ENCODE data around the gene ARSI.

Gene ARSI

DNA sequence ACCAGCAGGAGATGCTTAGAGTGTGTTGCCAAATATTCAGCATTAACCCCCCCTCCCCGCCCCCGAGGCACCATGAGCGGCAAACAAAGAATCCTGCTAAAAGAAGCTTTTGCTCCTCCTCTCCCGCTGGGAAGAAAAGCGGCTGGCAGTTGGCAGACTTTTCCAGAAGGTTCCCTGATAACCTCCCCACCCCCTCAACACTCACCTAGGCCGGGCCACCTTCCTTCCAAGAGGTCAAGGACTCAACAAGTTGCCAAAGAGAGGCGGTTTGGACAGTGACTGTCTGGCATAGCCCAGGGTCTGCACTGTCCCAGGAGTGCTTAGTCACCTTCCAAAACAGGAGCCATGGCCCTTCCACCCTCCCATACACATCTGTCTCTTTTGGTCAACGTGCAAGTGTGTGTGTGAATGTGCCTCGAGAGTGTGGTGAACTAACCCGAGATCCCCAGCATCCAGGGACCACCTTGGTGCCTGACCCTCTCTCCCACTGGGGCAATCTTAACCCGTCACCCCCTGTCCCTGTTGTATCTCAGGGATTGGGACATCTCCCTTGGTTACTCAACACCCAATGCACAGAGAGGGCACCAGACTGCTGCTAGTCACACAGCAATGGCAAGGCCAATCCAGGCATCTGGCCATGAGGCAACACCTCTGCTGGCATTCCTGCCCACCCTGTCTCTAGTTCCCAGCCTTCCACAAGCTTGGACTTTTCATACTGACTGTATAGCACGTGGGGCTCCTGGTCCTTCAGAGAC, 32.0 kb downstream of the ARSI start:
- H3K9ac ChIP-seq (ENCODE audit: low read depth, low read length): 0 out of 2 replicates have a peak overlapping the region, but pooled peaks have one; percentile 12

DNA sequence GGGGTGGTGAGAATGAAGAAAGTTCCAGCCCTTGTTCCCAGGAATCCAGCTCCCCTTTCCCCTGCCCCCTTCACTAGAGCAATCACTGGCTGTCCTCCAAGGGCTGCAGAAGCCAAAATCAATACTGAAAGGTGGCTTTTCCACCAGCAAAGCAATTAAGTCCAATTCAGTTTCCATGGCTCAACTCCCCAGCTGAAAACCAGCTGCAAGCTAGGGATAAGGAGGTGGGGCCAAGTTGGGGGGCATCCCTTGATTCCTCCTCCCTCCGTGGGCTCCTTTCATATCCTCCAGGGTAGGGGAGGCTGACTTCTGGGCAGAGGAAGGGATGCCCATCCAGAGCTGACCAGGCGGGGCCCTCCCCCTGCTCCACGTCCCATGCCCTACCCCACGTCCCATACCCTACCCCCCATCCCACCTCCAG, 35.8 kb downstream of the ARSI start:
- H3K27ac ChIP-seq (ENCODE audit: low read length): no peak overlapping the region
- H3K9me3 ChIP-seq (ENCODE audit: insufficient read depth, low read depth, low read length): no peaks in the 10 kb centered on the region
- H3K9ac ChIP-seq (ENCODE audit: low read depth, low read length): no peak overlapping the region
- no peaks in the 10 kb centered on the region for H3K27me3 ChIP-seq (ENCODE audit: insufficient read depth, low read length)
- no peaks in the 10 kb centered on the region for H3K36me3 ChIP-seq (ENCODE audit: insufficient read depth, low read depth, low read length)
- peaks cover 9% of the 10 kb centered on the region; the same call in 1 of the 2 replicates for H3K4me1 ChIP-seq (ENCODE audit: insufficient read depth, low read length)
- H3K4me3 ChIP-seq (ENCODE audit: low read length): no peak overlapping the region

More for the DNA sequence above, 32.0 kb downstream of the ARSI start:
- H3K27me3 ChIP-seq (ENCODE audit: insufficient read depth, low read length): no peaks in the 10 kb centered on the region
- H3K27ac ChIP-seq (ENCODE audit: low read length): no peak overlapping the region
- no peaks in the 10 kb centered on the region for H3K36me3 ChIP-seq (ENCODE audit: insufficient read depth, low read depth, low read length)
- H3K4me1 ChIP-seq (ENCODE audit: insufficient read depth, low read length): peaks cover 9% of the 10 kb centered on the region; the same call in 1 of the 2 replicates
- H3K4me3 ChIP-seq (ENCODE audit: low read length): no peak overlapping the region
- H3K9me3 ChIP-seq (ENCODE audit: insufficient read depth, low read depth, low read length): no peaks in the 10 kb centered on the region

DNA sequence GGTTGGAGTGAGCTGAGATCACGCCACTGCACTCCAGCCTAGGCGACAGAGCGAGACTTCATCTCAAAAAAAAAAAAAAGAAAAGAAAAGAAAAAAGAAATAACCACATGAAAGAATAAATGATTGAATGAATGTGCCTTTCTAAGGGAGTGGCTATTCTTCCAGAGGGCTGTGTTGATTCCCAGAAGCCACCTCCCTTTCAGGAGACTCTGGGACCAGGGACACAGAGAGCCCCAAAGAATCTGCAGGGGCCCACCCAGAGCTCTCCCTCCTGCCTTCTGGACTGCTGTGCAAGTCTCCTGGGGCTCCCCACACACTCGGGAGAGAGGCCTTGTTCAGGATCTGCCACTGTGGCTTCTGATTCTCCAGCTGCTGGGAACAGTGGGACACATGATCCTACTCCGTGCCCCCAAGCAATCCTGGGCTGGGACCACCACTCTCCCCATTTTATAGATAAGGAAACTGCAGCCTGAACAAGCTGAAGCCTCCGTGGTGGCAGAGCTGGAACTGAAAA, 36.8 kb downstream of the ARSI start:
- Histone ChIP-seq H3K4me3 (ENCODE audit: low read length) (no peak overlapping the region), H3K36me3 (ENCODE audit: insufficient read depth, low read depth, low read length) (no peaks in the 10 kb centered on the region), H3K9ac (ENCODE audit: low read depth, low read length) (no peak overlapping the region), H3K27ac (ENCODE audit: low read length) (no peak overlapping the region), H3K27me3 (ENCODE audit: insufficient read depth, low read length) (no peaks in the 10 kb centered on the region), H3K9me3 (ENCODE audit: insufficient read depth, low read depth, low read length) (no peaks in the 10 kb centered on the region), H3K4me1 (ENCODE audit: insufficient read depth, low read length) (peaks cover 9% of the 10 kb centered on the region; the same call in 1 of the 2 replicates)

DNA sequence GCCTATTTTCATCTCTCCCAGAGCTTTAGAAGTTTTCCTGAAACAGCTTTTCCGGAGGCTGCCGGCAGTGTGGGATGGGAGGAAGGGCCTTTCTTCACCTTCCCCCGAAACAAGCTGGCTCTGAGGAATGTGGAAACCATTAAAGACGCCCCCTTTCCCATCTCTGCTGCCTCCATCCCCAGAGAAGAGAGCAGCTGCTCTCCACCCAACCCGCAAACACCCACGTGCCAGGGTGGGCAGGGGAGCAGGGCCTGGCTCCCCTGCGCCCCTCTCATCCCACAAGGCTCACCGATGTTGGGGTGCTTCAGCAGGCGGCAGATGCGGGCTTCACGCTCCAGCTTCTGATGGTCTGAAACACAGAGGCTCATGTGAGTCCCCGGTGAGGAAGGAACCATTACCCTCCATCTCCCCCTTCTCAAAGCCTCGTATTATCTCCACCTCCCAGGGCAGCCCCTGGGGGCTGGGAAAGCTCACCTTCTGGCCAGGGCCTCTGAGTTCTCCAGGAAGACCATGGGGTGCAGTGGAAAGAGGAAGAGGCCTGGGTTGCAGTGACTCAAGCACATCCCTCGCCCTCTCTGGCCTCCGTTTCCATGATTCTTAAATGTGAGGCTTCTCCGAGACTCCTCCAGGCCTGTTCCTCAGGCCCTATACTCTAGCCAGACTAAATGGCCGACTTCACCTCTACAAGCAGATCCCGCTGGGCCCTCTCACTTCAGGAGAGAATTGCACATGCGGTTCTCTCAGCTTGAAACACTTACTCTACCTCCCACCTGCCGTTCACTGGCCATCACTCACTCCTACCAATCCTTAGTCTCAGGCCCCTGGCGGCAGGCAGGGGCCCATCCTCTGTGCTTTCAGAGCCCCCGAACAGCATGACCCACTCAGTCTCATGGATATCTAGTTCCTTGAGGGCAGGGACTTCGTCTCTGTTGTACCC, 37.8 kb downstream of the ARSI start:
- no peak overlapping the region for H3K4me3 ChIP-seq (ENCODE audit: low read length)
- H3K4me1 ChIP-seq (ENCODE audit: insufficient read depth, low read length): peaks cover under 1% of the 10 kb centered on the region; the same call in 1 of the 2 replicates
- no peak overlapping the region for H3K9ac ChIP-seq (ENCODE audit: low read depth, low read length)
- no peaks in the 10 kb centered on the region for H3K27me3 ChIP-seq (ENCODE audit: insufficient read depth, low read length)
- no peak overlapping the region for H3K27ac ChIP-seq (ENCODE audit: low read length)
- no peaks in the 10 kb centered on the region for H3K9me3 ChIP-seq (ENCODE audit: insufficient read depth, low read depth, low read length)
- H3K36me3 ChIP-seq (ENCODE audit: insufficient read depth, low read depth, low read length): no peaks in the 10 kb centered on the region

DNA sequence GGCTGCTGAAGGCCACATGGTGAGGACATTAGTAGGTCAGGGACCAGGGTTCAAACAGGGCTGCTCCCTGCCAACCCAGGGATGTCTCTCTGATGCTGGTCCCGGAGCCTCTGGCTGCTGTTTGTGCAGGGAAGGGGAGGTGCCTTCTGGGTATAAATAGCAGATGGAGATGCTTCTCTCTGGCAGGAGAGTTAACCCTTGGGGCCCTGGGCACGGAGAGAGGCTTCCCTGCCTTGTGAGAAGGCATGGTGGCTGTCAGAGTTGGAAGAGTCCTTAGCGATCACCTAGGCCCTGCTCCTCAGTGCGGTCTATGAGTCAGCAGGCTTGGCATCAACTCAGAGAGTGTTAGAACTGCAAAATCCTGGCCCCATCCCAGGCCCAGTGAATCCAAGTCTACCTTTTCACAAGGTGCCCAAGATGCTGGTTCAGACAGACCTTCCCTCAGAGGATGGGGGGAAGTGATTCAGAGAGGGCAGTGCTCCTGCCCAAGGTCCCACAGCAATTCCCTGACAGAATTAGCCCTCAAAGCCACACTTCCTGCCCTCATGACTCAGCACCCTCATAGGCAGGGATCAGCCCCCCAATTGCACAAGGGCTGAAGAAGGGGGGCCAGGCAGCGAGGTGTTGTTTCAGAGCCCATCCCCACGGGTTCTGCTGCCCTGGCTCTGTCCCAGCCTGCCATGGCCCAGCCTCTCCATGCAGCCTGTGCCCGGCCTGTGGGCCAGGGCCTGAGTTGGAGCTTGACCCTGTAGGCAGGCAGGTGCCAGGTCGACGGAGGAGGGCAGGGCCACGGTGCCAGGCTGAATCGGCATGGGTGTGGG, 38.7 kb downstream of the ARSI start:
- Histone ChIP-seq H3K27me3 (ENCODE audit: insufficient read depth, low read length) (no peaks in the 10 kb centered on the region), H3K36me3 (ENCODE audit: insufficient read depth, low read depth, low read length) (no peaks in the 10 kb centered on the region), H3K9me3 (ENCODE audit: insufficient read depth, low read depth, low read length) (no peaks in the 10 kb centered on the region), H3K4me3 (ENCODE audit: low read length) (no peak overlapping the region), H3K4me1 (ENCODE audit: insufficient read depth, low read length) (no peaks in the 10 kb centered on the region), H3K27ac (ENCODE audit: low read length) (no peak overlapping the region), H3K9ac (ENCODE audit: low read depth, low read length) (no peak overlapping the region)

DNA sequence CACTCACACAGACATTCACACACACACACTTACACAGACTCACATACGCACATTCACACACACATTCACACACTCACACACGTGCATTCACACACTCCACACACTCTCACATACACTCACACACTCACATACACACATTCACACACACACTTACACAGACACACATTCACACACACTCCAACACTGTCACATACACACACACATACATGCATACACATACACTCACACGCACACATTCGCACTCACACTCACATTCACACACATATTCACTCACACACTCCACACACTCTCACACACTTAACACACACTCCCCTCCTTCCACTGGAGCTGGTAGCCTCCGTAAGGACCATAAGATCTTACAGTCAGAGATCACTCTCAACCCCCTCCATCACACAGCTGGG, 39.3 kb downstream of the ARSI start:
- Histone ChIP-seq H3K9me3 (ENCODE audit: insufficient read depth, low read depth, low read length) (no peaks in the 10 kb centered on the region), H3K4me1 (ENCODE audit: insufficient read depth, low read length) (no peaks in the 10 kb centered on the region), H3K4me3 (ENCODE audit: low read length) (no peak overlapping the region), H3K27me3 (ENCODE audit: insufficient read depth, low read length) (no peaks in the 10 kb centered on the region), H3K27ac (ENCODE audit: low read length) (no peak overlapping the region), H3K9ac (ENCODE audit: low read depth, low read length) (no peak overlapping the region), H3K36me3 (ENCODE audit: insufficient read depth, low read depth, low read length) (no peaks in the 10 kb centered on the region)

DNA sequence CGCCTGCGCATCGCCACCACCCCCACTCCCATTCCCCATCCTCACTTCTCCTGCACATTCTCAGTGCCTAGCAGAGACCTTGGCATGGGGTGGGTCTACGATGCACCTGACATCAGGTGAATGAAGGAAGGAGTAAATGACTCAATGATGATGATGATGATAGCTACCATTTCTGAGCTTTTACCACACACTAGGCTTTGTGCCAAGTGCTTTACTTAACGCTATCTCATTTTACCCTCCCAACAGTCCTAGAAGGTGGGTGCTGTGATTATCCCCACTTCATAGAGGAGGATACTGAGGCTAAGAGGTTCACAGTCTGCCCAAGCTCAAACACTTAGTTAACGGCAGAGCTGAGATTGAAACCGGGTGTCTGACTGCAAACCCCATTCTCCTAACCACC, 40.2 kb downstream of the ARSI start:
- no peaks in the 10 kb centered on the region for H3K36me3 ChIP-seq (ENCODE audit: insufficient read depth, low read depth, low read length)
- H3K27me3 ChIP-seq (ENCODE audit: insufficient read depth, low read length): no peaks in the 10 kb centered on the region
- H3K27ac ChIP-seq (ENCODE audit: low read length): no peak overlapping the region
- no peak overlapping the region for H3K4me3 ChIP-seq (ENCODE audit: low read length)
- H3K9ac ChIP-seq (ENCODE audit: low read depth, low read length): no peak overlapping the region
- H3K4me1 ChIP-seq (ENCODE audit: insufficient read depth, low read length): no peaks in the 10 kb centered on the region
- no peaks in the 10 kb centered on the region for H3K9me3 ChIP-seq (ENCODE audit: insufficient read depth, low read depth, low read length)

DNA sequence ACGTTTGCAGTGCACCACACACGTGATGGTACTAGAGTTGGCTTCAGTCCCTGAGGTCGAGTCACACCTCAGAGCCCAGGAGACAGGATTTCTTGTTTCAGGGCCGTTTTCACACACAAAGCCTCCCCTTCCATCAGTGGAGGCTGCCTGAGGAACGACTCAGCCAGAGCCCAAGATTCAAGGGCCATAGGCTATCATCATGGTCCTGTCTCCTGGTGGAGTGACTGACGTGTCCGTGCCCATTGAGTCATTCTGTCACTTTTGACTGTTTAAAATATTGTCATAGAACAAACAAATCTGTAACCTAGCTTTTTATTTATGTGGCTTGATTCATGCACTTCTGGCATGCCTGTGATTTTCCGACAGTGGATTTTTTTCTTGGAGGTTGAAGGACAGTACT, 41.5 kb downstream of the ARSI start:
- Histone ChIP-seq H3K4me1 (ENCODE audit: insufficient read depth, low read length) (no peaks in the 10 kb centered on the region), H3K9ac (ENCODE audit: low read depth, low read length) (no peak overlapping the region), H3K4me3 (ENCODE audit: low read length) (no peak overlapping the region), H3K27me3 (ENCODE audit: insufficient read depth, low read length) (no peaks in the 10 kb centered on the region), H3K27ac (ENCODE audit: low read length) (no peak overlapping the region), H3K36me3 (ENCODE audit: insufficient read depth, low read depth, low read length) (no peaks in the 10 kb centered on the region), H3K9me3 (ENCODE audit: insufficient read depth, low read depth, low read length) (no peaks in the 10 kb centered on the region)

DNA sequence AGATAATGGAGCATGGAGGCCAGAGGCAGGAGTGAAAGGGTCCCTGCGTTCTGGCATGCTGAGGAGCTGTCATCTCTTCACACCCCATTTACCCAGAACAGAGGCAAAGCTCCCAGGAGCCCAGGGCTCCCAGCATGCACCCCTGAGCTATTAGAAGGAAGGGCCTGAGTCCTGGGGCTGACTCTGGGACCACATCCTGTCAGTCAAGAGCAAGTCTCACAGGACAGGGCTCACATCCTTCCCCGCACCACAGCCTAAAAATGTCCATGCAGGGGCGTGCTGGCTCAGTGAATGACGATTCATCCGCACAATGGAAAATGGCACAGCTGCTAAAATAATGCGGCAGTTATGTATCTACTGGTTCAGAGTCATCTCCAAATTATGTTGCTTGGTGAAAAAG, 44.6 kb downstream of the ARSI start:
- 0 out of 2 replicates have a peak, but pooled peaks cover 4% of the 10 kb centered on the region for H3K4me1 ChIP-seq (ENCODE audit: insufficient read depth, low read length)
- no peaks in the 10 kb centered on the region for H3K27me3 ChIP-seq (ENCODE audit: insufficient read depth, low read length)
- H3K36me3 ChIP-seq (ENCODE audit: insufficient read depth, low read depth, low read length): no peaks in the 10 kb centered on the region
- H3K27ac ChIP-seq (ENCODE audit: low read length): no peak overlapping the region
- no peak overlapping the region for H3K9ac ChIP-seq (ENCODE audit: low read depth, low read length)
- no peaks in the 10 kb centered on the region for H3K9me3 ChIP-seq (ENCODE audit: insufficient read depth, low read depth, low read length)
- H3K4me3 ChIP-seq (ENCODE audit: low read length): no peak overlapping the region

DNA sequence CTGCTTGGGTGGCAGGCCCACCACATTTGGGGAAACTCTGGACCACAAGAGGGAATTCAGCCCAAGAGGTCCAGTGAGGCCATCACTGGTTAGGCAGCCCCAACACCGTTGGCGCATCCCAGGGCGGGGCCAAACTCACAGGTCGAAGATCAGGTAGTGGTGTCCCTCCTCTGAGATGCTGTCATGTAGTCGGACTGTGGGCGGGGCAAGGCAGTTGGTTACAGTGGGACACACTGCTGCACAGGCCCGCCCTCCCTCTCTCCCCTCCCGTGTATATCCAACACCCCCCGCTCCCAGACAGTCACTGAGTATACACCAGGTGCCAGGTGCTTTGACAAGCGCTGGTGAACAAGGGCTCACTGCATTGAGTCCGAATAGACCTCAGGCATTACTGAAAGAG, 45.3 kb downstream of the ARSI start:
- Histone ChIP-seq H3K27ac (ENCODE audit: low read length) (no peak overlapping the region), H3K36me3 (ENCODE audit: insufficient read depth, low read depth, low read length) (no peaks in the 10 kb centered on the region), H3K4me3 (ENCODE audit: low read length) (no peak overlapping the region), H3K4me1 (ENCODE audit: insufficient read depth, low read length) (0 out of 2 replicates have a peak, but pooled peaks cover 4% of the 10 kb centered on the region), H3K27me3 (ENCODE audit: insufficient read depth, low read length) (no peaks in the 10 kb centered on the region), H3K9me3 (ENCODE audit: insufficient read depth, low read depth, low read length) (no peaks in the 10 kb centered on the region), H3K9ac (ENCODE audit: low read depth, low read length) (no peak overlapping the region)

DNA sequence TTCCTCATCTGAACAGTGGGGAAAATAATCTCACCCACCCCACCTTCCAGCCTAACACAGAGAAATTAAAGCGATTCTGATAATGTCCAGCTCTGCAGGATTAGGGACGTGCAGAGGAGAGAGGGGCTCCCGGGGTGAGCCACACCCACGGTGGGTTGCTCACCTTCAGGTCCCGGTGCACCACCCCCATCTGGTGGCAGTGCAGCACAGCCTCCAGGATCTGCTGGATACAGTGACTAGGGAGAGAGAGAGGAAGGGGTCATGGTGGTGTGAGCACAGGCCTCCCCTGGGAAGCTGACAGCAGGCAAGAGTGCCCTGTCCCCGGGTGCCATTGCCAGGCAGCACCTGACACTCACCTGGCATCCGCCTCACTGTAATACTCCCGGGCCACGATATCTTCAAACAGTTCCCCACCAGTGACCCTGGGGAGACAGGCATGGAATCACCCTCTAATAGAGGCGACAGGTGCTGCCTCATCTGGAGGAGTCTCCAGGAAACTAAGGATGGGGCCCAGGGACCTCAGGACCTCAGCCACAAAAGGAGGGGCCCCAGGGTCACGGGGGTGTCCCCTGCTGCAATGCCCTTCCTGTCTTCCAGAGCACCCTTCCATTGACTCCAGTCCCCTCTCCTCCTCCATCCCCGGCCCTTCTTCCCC, 46.2 kb downstream of the ARSI start:
- Histone ChIP-seq H3K4me1 (ENCODE audit: insufficient read depth, low read length) (0 out of 2 replicates have a peak, but pooled peaks cover 4% of the 10 kb centered on the region), H3K9ac (ENCODE audit: low read depth, low read length) (no peak overlapping the region), H3K9me3 (ENCODE audit: insufficient read depth, low read depth, low read length) (no peaks in the 10 kb centered on the region), H3K27ac (ENCODE audit: low read length) (no peak overlapping the region), H3K27me3 (ENCODE audit: insufficient read depth, low read length) (no peaks in the 10 kb centered on the region), H3K4me3 (ENCODE audit: low read length) (no peak overlapping the region), H3K36me3 (ENCODE audit: insufficient read depth, low read depth, low read length) (no peaks in the 10 kb centered on the region)
